H1 (cell line): Measurements from ENCODE around the gene STARD8. TPM values are rescaled to one million over a fixed set of nuclear protein-coding genes. Genes with fewer than 3 reads are reported as not detected.
A peak's percentile ranks its signal among the peaks of the same experiment; 100 is the strongest.

Experiments
- CTCF ChIA-PET: fragments of 300-600 bp; sonication (Branson Sonifier 250); formaldehyde crosslinking; loops from one replicate; lab custom pipeline; 2021; ENCODE audit not compliant: partially characterized antibody; lab: Charles Lee
- POLR2A ChIA-PET: fragments of 300-600 bp; sonication (Branson Sonifier 250); formaldehyde crosslinking; loops from one replicate; lab custom pipeline; 2021; ENCODE audit warnings: inconsistent platforms; ENCODE audit not compliant: partially characterized antibody; lab: Charles Lee
- DNase-seq, 2 experiments: peaks; one replicate each; pipeline versions ENCODE4 v3.0.0 to v3.0.0-alpha.2; 2010 to 2022; ENCODE audit warnings: low spot score in 2 of 2, low read depth in 1 of 2, mixed read lengths in 1 of 2
- FAIRE-seq: peaks from 2 replicates; lab custom pipeline; 2011; peaks lifted over from hg19 to GRCh38; lab: Jason Lieb, UNC
- H2AFZ ChIP-seq: 2 replicates; pipeline ENCODE4 v1.8.1; 2012; ENCODE audit warnings: low read length, inconsistent platforms
- H2AK5ac ChIP-seq: 2 replicates; pipeline ENCODE4 v1.6.1; 2013; ENCODE audit warnings: low read depth, low read length
- H2BK120ac ChIP-seq: replicated peaks from 2 replicates; pipeline ENCODE3; 2013; ENCODE audit warnings: low read depth, low read length, inconsistent platforms
- H2BK12ac ChIP-seq: 2 replicates; pipeline ENCODE4 v1.6.1; 2013; ENCODE audit warnings: low read depth, low read length
- H2BK15ac ChIP-seq: 2 replicates; pipeline ENCODE4 v1.6.1; 2013; ENCODE audit warnings: low read length
- H2BK20ac ChIP-seq: 2 replicates; pipeline ENCODE4 v1.6.1; 2013; ENCODE audit warnings: low read length
- H2BK5ac ChIP-seq: 2 replicates; pipeline ENCODE4 v1.6.1; 2013; ENCODE audit warnings: low read depth, low read length
- H3K14ac ChIP-seq: 2 replicates; pipeline ENCODE4 v1.6.1; 2013; ENCODE audit warnings: inconsistent platforms; ENCODE audit not compliant: insufficient read length
- H3K18ac ChIP-seq: 2 replicates; pipeline ENCODE4 v1.6.1; 2013; ENCODE audit warnings: low read length; ENCODE audit errors: extremely low read depth
- H3K23ac ChIP-seq: 2 replicates; pipeline ENCODE4 v1.6.1; 2013; ENCODE audit warnings: inconsistent platforms; ENCODE audit not compliant: insufficient read length
- H3K23me2 ChIP-seq: 2 replicates; pipeline ENCODE4 v1.6.1; 2013; ENCODE audit warnings: low read depth, low read length
- H3K27ac ChIP-seq: 2 replicates; pipeline ENCODE4 v1.6.1; 2011; ENCODE audit warnings: low read depth, low read length, inconsistent platforms
- H3K27me3 ChIP-seq, 4 experiments: replicated peaks in 1 of 4; 1 replicate in 1 of 4; 2 replicates in 3 of 4; pipeline versions ENCODE4 v1.6.1 to v1.8.1; 2011 to 2013; ENCODE audit warnings: low read length in 3 of 4, mild to moderate bottlenecking in 3 of 4, inconsistent platforms in 2 of 4, mixed read lengths in 2 of 4, moderate library complexity in 1 of 4; ENCODE audit not compliant: control insufficient read depth in 3 of 4, insufficient read depth in 3 of 4; ENCODE audit errors: extremely low read depth in 1 of 4
- H3K36me3 ChIP-seq, 4 experiments: 2 replicates each; pipeline versions ENCODE4 v1.6.1 to v1.8.1; 2011 to 2013; ENCODE audit warnings: mild to moderate bottlenecking in 4 of 4, low read length in 3 of 4, moderate library complexity in 2 of 4, control low read depth in 1 of 4, inconsistent platforms in 1 of 4; ENCODE audit not compliant: insufficient read depth in 4 of 4, control insufficient read depth in 2 of 4
- H3K4ac ChIP-seq: replicated peaks from 2 replicates; pipeline ENCODE3; 2013; ENCODE audit warnings: low read length, low read depth, mixed read lengths, inconsistent platforms; ENCODE audit not compliant: insufficient read length
- H3K4me1 ChIP-seq, 4 experiments: replicated peaks in 1 of 4; 1 replicate in 1 of 4; 2 replicates in 3 of 4; pipeline versions ENCODE4 v1.6.1 to v1.8.1; 2011 to 2013; ENCODE audit warnings: low read length in 3 of 4, inconsistent platforms in 2 of 4, mixed read lengths in 1 of 4; ENCODE audit not compliant: insufficient read depth in 4 of 4, control insufficient read depth in 3 of 4
- H3K4me2 ChIP-seq, 2 experiments: 2 replicates each; pipeline versions ENCODE4 v1.6.1 to v1.8.1; 2011 to 2013; ENCODE audit warnings: low read depth in 2 of 2, low read length in 2 of 2, control low read depth in 1 of 2, inconsistent platforms in 1 of 2, mild to moderate bottlenecking in 1 of 2; ENCODE audit not compliant: insufficient read depth in 1 of 2
- H3K4me3 ChIP-seq, 4 experiments: fragments of 200-600, 300-600 bp in 1 of 4; sonication (generic), shearing (Covaris generic), sonication (Bioruptor Twin) in 1 of 4; 2 replicates each; pipeline versions ENCODE4 v1.5.1 to v1.8.1; 2011 to 2016; ENCODE audit warnings: low read length in 4 of 4, low read depth in 3 of 4, control low read depth in 2 of 4, inconsistent platforms in 2 of 4, mild to moderate bottlenecking in 2 of 4, mixed read lengths in 1 of 4, moderate library complexity in 1 of 4; ENCODE audit not compliant: insufficient read depth in 2 of 4; ENCODE audit errors: extremely low read depth in 1 of 4
- H3K56ac ChIP-seq: replicated peaks from 2 replicates; pipeline ENCODE3; 2013; ENCODE audit warnings: low read depth, mild to moderate bottlenecking, mixed read lengths, low read length, inconsistent platforms; ENCODE audit not compliant: insufficient read length
- H3K79me1 ChIP-seq: 2 replicates; pipeline ENCODE4 v1.6.1; 2013; ENCODE audit warnings: low read depth, low read length, control low read depth
- H3K79me2 ChIP-seq, 2 experiments: 2 replicates each; pipeline versions ENCODE4 v1.6.1 to v1.8.1; 2012 to 2013; ENCODE audit warnings: low read length in 2 of 2, mild to moderate bottlenecking in 2 of 2, inconsistent platforms in 1 of 2; ENCODE audit not compliant: insufficient read depth in 2 of 2, control insufficient read depth in 1 of 2
- H3K9ac ChIP-seq, 4 experiments: replicated peaks in 1 of 4; 1 replicate in 1 of 4; 2 replicates in 3 of 4; pipeline versions ENCODE4 v1.6.1 to v1.8.1; 2011 to 2013; ENCODE audit warnings: low read depth in 3 of 4, low read length in 3 of 4, control low read depth in 2 of 4, mild to moderate bottlenecking in 2 of 4, moderate library complexity in 2 of 4, inconsistent platforms in 1 of 4; ENCODE audit errors: extremely low read depth in 1 of 4
- H3K9me3 ChIP-seq, 2 experiments: 2 replicates each; pipeline versions ENCODE4 v1.6.1 to v1.8.1; 2012 to 2013; ENCODE audit warnings: mild to moderate bottlenecking in 2 of 2, moderate library complexity in 2 of 2, control low read depth in 1 of 2, inconsistent platforms in 1 of 2, low read depth in 1 of 2, low read length in 1 of 2, mixed read lengths in 1 of 2; ENCODE audit not compliant: insufficient read depth in 2 of 2
- H4K20me1 ChIP-seq, 2 experiments: replicated peaks in 1 of 2; 2 replicates each; pipeline versions ENCODE3 to v1.8.1; 2011 to 2013; ENCODE audit warnings: inconsistent platforms in 2 of 2, low read length in 2 of 2, mild to moderate bottlenecking in 1 of 2; ENCODE audit not compliant: insufficient read depth in 2 of 2, control insufficient read depth in 1 of 2
- H4K5ac ChIP-seq: 2 replicates; pipeline ENCODE4 v1.6.1; 2013; ENCODE audit warnings: low read length, low read depth, mixed read lengths, inconsistent platforms; ENCODE audit not compliant: insufficient read length
- H4K8ac ChIP-seq: 2 replicates; pipeline ENCODE4 v1.8.0; 2013; ENCODE audit warnings: mild to moderate bottlenecking, moderate library complexity, low read length, inconsistent platforms; ENCODE audit not compliant: insufficient read depth; ENCODE audit errors: extremely low read depth
- H4K91ac ChIP-seq: replicated peaks from 2 replicates; pipeline ENCODE3; 2013; ENCODE audit warnings: low read length, mixed read lengths, inconsistent platforms; ENCODE audit not compliant: insufficient read length
- CTCF ChIP-seq, 3 experiments: IDR thresholded peaks; 1 replicate in 2 of 3; 2 replicates in 1 of 3; pipeline versions ENCODE4 v1.5.1 to v1.6.1; 2011; ENCODE audit warnings: low read length in 3 of 3, mild to moderate bottlenecking in 3 of 3, inconsistent platforms in 2 of 3, low read depth in 1 of 3, moderate library complexity in 1 of 3; ENCODE audit not compliant: insufficient read depth in 1 of 3; ENCODE audit errors: control extremely low read depth in 1 of 3
- PHF8 ChIP-seq: fragments of 200-600 bp; sonication (generic); conservative IDR thresholded peaks from 2 replicates; pipeline ENCODE4 v1.7.1; 2012; ENCODE audit warnings: low read depth, mild to moderate bottlenecking, inconsistent platforms, low read length, moderate library complexity
- RAD21 ChIP-seq, 2 experiments: IDR thresholded peaks in 1 of 2; conservative IDR thresholded peaks in 1 of 2; 2 replicates each; pipeline ENCODE4 v1.6.1; 2011; ENCODE audit warnings: low read depth in 2 of 2, low read length in 2 of 2, improper control_type of control experiment in 1 of 2, inconsistent platforms in 1 of 2, mild to moderate bottlenecking in 1 of 2, moderate library complexity in 1 of 2
- WGBS, 2 experiments: shearing (Covaris generic) in 1 of 2; methylation state at CpG; one replicate each; pipeline versions ENCODE4 v1.1.6 to v1.1.7; 2013 to 2015; ENCODE audit warnings: low lambda C conversion rate in 2 of 2, mixed read lengths in 2 of 2, inconsistent platforms in 1 of 2, low coverage in 1 of 2, missing lambda C conversion rate in 1 of 2; ENCODE audit not compliant: insufficient replicate concordance in 2 of 2, insufficient coverage in 1 of 2, insufficient read length in 1 of 2; ENCODE audit errors: extremely low coverage in 1 of 2, missing lambda C conversion rate in 1 of 2; 5-methylcytosine and 5-hydroxymethylcytosine counted together
- polyA plus RNA-seq, 7 experiments: library from polyadenylated mRNA; depleted of rRNA in 3 of 7; stranded (reverse) in 5 of 7; unstranded in 2 of 7; fragments of >200 nt in 5 of 7; fragments of 200-250 nt in 2 of 7; gene quantifications; 1 replicate in 5 of 7; 2 replicates in 1 of 7; 4 replicates in 1 of 7; pipeline versions ENCODE4 v1.2.1 to v1.2.3, GENCODE V29; 2011 to 2013; ENCODE audit warnings: missing spikeins in 2 of 7, mixed read lengths in 2 of 7
- total RNA-seq: library from RNA; stranded (reverse); fragmentation: NEBNext Ultra II Directional; extraction: Animal tissue kit (Norgen Biotek cat#: 25700); gene quantifications from 2 replicates; pipeline ENCODE4 v1.2.1, GENCODE V29; 2021

The STARD8 gene
- total and polyA plus RNA-seq, 2 of the 8 experiments (the other 6 are each of a cell fraction or from before 2014, with no cell fraction given): 1.8 to 3.8 TPM

GRCh38 chrX:68719904-68720614, 72.6 kb downstream of the STARD8 start:
- CTCF ChIA-PET: interaction anchor here (0.8 to 2.9 kb wide), 9 partner anchors 8 to 208 kb away, joined by 3 to 12 read pairs (median 4); no protein-coding TSS in a partner anchor
- Histone ChIP-seq H2BK20ac (no peak overlapping the region), H3K18ac (no peak overlapping the region), H3K36me3 (no peaks in the 10 kb centered on the region), H2BK5ac (no peak overlapping the region), H3K14ac (no peak overlapping the region), H3K4ac (no peak overlapping the region), H3K9ac (no peak overlapping the region), H4K8ac (no peak overlapping the region), H3K4me1 (no peaks in the 10 kb centered on the region), H4K5ac (no peak overlapping the region), H3K79me1 (no peaks in the 10 kb centered on the region), H3K4me3 (no peak overlapping the region), H3K27ac (no peak overlapping the region), H3K23ac (no peak overlapping the region), H2BK15ac (no peak overlapping the region), H4K91ac (no peak overlapping the region), H3K27me3 (no peaks in the 10 kb centered on the region), H2BK120ac (no peak overlapping the region), H2BK12ac (no peak overlapping the region), H4K20me1 (peaks cover 0 to 1% of the 10 kb centered on the region in 2 experiments), H3K79me2 (no peaks in the 10 kb centered on the region), H3K56ac (no peak overlapping the region), H2AK5ac (no peak overlapping the region), H3K9me3 (no peaks in the 10 kb centered on the region), H2AFZ (no peak overlapping the region), H3K4me2 (no peak overlapping the region), H3K23me2 (no peaks in the 10 kb centered on the region)
- POLR2A ChIA-PET: no interaction called here
- WGBS, 2 experiments: 89% methylated on average over 11 of the region's 11 CpGs; no CpG with 5 or more reads in 1 of the 2 experiments
- FAIRE-seq (no peak), DNase-seq (no peak)
- TF ChIP-seq PHF8 (no peak), CTCF (IDR thresholded peaks at IDR 0.05; ENCODE audit: control extremely low read depth in 1 of 3, insufficient read depth in 1 of 3, low read depth in 1 of 3, low read length in 3 of 3) (peak in 2 of 3 experiments; percentile 17 to 42; a peak in 2 of 4 replicates), RAD21 (IDR thresholded peaks at IDR 0.05 in 1 of 2, conservative IDR thresholded peaks at IDR 0.05 in 1 of 2; ENCODE audit: low read depth in 2 of 2, low read length in 2 of 2) (peak in 1 of 2 experiments; percentile 21; a peak in 1 of 4 replicates)
